Suprapubic skin (tissue), 4 donors: ENCODE measurements around the gene PLLP. TPM values are rescaled to one million over a fixed set of nuclear protein-coding genes. Genes with fewer than 3 reads are reported as not detected.

Experiments used
- DNase-seq, 2 donors: peaks; one replicate each; pipeline ENCODE4 v3.0.0-alpha.2; 2019; ENCODE audit warnings: low spot score in 2 of 2
- H3K27ac ChIP-seq: fragments of 200-600 bp; sonication (generic); one replicate; pipeline ENCODE4 v1.5.1; 2019
- H3K27me3 ChIP-seq: fragments of 200-600 bp; sonication (generic); one replicate; pipeline ENCODE4 v1.5.1; 2019
- H3K36me3 ChIP-seq: fragments of 200-600 bp; sonication (generic); one replicate; pipeline ENCODE4 v1.5.1; 2019
- H3K4me1 ChIP-seq: fragments of 200-600 bp; sonication (generic); one replicate; pipeline ENCODE4 v1.5.1; 2019
- H3K4me3 ChIP-seq: fragments of 200-600 bp; sonication (generic); one replicate; pipeline ENCODE4 v1.5.1; 2019; ENCODE audit warnings: mild to moderate bottlenecking
- H3K9me3 ChIP-seq: fragments of 200-600 bp; sonication (generic); one replicate; pipeline ENCODE4 v1.5.1; 2019
- CTCF ChIP-seq, 2 donors: fragments of 200-600 bp in 1 of 2; fragments of 450-650 bp in 1 of 2; sonication (generic) in 1 of 2; IDR thresholded peaks; one replicate each; pipeline ENCODE4 v1.5.1; 2016 to 2019; ENCODE audit warnings: antibody characterized with exemption in 2 of 2, mild to moderate bottlenecking in 1 of 2, moderate library complexity in 1 of 2
- EP300 ChIP-seq: sonication (generic); formaldehyde crosslinking; IDR thresholded peaks from one replicate; pipeline ENCODE4 v1.6.1; 2017; ENCODE audit warnings: antibody characterized with exemption
- POLR2A ChIP-seq, 2 donors: fragments of 450-650 bp; IDR thresholded peaks; one replicate each; pipeline ENCODE4 v1.6.1; 2017; ENCODE audit warnings: antibody characterized with exemption in 2 of 2, mild to moderate bottlenecking in 2 of 2, moderate library complexity in 2 of 2
- POLR2AphosphoS5 ChIP-seq, 3 donors: sonication (generic); formaldehyde crosslinking; IDR thresholded peaks; one replicate each; pipeline ENCODE4 v1.6.1; 2017; ENCODE audit warnings: antibody characterized with exemption in 3 of 3
- WGBS: methylation state at CpG from one replicate; pipeline ENCODE4 v1.1.5; 2018; 5-methylcytosine and 5-hydroxymethylcytosine counted together
- total RNA-seq, 4 donors: library from RNA; depleted of rRNA; stranded (reverse); fragments of >200 nt; gene quantifications; one replicate each; pipeline ENCODE4 v1.1.0, GENCODE V29; 2016

The PLLP gene
- total RNA-seq, 4 donors from 2014 or later = 34.7 to 215 (median 205) TPM

GRCh38 chr16:57255686-57256415 lies 28.6 kb downstream of the PLLP start:
- Histone ChIP-seq H3K36me3 (peaks cover 63% of the 10 kb centered on the region), H3K4me1 (peaks cover 9% of the 10 kb centered on the region), H3K27me3 (no peaks in the 10 kb centered on the region), H3K27ac (no peak overlapping the region), H3K9me3 (no peaks in the 10 kb centered on the region), H3K4me3 (no peak overlapping the region)
- DNase-seq = no peak
- TF ChIP-seq POLR2A (IDR thresholded peaks at IDR 0.05) (no peak), EP300 (no peak), POLR2AphosphoS5 (IDR thresholded peaks at IDR 0.05) (no peak), CTCF (IDR thresholded peaks at IDR 0.05) (no peak)
- WGBS = 81% methylated on average over 9 of the region's 10 CpGs

GRCh38 chr16:57253466-57253865 lies 31.0 kb downstream of the PLLP start:
- WGBS = 97% methylated on average over 1 of the region's 1 CpG
- Histone ChIP-seq H3K4me1 (no peaks in the 10 kb centered on the region), H3K36me3 (peaks cover 87% of the 10 kb centered on the region), H3K4me3 (no peak overlapping the region), H3K9me3 (no peaks in the 10 kb centered on the region), H3K27ac (no peak overlapping the region), H3K27me3 (no peaks in the 10 kb centered on the region)
- no peak for DNase-seq
- no peak for TF ChIP-seq POLR2AphosphoS5 (IDR thresholded peaks at IDR 0.05)
- TF ChIP-seq POLR2A (IDR thresholded peaks at IDR 0.05) = no peak
- no peak for TF ChIP-seq EP300
- TF ChIP-seq CTCF (IDR thresholded peaks at IDR 0.05) = no peak

- DNase-seq = no peak
- TF ChIP-seq POLR2AphosphoS5 (IDR thresholded peaks at IDR 0.05) = no peak
- TF ChIP-seq CTCF (IDR thresholded peaks at IDR 0.05) = no peak
- TF ChIP-seq POLR2A (IDR thresholded peaks at IDR 0.05) = no peak
- TF ChIP-seq EP300 = no peak
- no peaks in the 10 kb centered on the region for H3K4me1 ChIP-seq
- no peaks in the 10 kb centered on the region for H3K27me3 ChIP-seq
- H3K9me3 ChIP-seq = no peaks in the 10 kb centered on the region
- no peak overlapping the region for H3K27ac ChIP-seq
- 82% methylated on average over 6 of the region's 6 CpGs for WGBS
- H3K36me3 ChIP-seq = peaks cover 94% of the 10 kb centered on the region
- no peak overlapping the region for H3K4me3 ChIP-seq
These were observed 32.2 kb downstream of the PLLP start for GRCh38 chr16:57252148-57252721.

DNA sequence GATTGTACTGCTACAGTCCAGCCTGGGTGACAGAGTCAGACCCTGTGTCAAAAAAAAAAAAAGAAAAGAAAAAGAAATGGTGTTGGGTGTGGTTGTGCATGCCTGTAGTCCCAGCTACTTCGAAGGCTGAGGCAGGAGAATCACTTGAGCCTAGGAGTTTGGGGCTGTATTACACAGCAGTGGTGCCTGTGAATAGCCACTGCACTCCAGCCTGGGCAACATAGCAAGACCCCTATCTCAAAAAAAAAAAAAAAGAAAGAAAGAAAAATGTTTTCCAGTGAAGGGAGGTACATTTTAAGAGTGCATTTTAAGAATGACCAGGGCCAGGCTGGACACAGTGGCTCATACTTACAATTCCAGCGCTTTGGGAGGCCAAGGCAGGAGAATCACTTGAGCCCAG lies 33.1 kb downstream of the PLLP start:
- H3K9me3 ChIP-seq = no peaks in the 10 kb centered on the region
- no peak overlapping the region for H3K27ac ChIP-seq
- TF ChIP-seq EP300 (no peak), POLR2AphosphoS5 (IDR thresholded peaks at IDR 0.05) (no peak), POLR2A (IDR thresholded peaks at IDR 0.05) (no peak), CTCF (IDR thresholded peaks at IDR 0.05) (no peak)
- H3K4me3 ChIP-seq = no peak overlapping the region
- no peaks in the 10 kb centered on the region for H3K27me3 ChIP-seq
- WGBS = 86% methylated on average over 2 of the region's 2 CpGs
- H3K4me1 ChIP-seq = peaks cover 9% of the 10 kb centered on the region
- peaks cover 92% of the 10 kb centered on the region for H3K36me3 ChIP-seq
- DNase-seq = no peak

DNA sequence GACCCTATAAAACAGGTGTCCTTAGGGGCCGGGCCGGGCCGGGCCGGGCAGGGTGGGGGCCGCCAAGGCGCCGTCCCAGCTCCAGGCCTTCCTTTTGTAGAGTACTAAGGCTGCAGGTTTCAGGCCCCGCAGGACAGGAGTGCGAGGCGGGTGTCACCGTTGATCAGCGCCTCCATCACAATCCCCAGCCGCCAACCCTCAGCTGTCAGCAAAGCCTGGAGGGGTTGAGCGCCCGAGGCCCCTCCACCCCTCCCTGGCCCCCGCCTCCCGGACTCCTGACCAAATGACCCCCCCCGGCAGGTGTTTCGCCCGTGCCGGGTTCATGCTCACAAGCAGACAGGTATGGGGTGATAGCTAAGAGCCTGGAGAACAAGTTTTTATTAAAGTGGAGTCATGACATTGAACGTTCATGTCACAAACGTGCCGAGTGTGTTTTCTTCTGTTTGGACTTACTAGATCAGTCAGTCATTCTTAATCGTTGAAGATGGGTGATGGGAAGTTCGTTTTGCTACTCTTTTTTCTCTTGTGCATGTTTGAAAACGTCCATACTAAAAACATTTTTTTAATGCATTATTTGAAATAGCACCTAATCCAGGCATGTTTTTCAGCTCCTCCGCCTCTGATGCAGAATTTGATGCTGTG lies 38.9 kb downstream of the PLLP start:
- Histone ChIP-seq H3K36me3 (peaks cover 39% of the 10 kb centered on the region), H3K9me3 (no peaks in the 10 kb centered on the region), H3K27me3 (no peaks in the 10 kb centered on the region), H3K4me1 (peaks cover 25% of the 10 kb centered on the region), H3K4me3 (peak overlapping the region; percentile 92), H3K27ac (peak overlapping the region; percentile 95)
- TF ChIP-seq EP300 = no peak
- no peak for TF ChIP-seq POLR2AphosphoS5 (IDR thresholded peaks at IDR 0.05)
- TF ChIP-seq POLR2A (IDR thresholded peaks at IDR 0.05) = no peak
- TF ChIP-seq CTCF (IDR thresholded peaks at IDR 0.05) = no peak
- peak in 1 of 2 donors; percentile 78 for DNase-seq
- WGBS = 5% methylated on average over 18 of the region's 28 CpGs
